Measurements from ENCODE around the gene MYBBP1A. TPM values are rescaled to one million over a fixed set of nuclear protein-coding genes. Genes with fewer than 3 reads are reported as not detected.

Gene MYBBP1A
- total and polyA plus RNA-seq, 2 of the 4 experiments (the other 2 are of a cell fraction), result 22.6 to 45.9 TPM

- Histone ChIP-seq H3K56ac (ENCODE audit: extremely low read depth, insufficient read depth, low read length) (no peak overlapping the region), H3K36me3 (ENCODE audit: control insufficient read depth, insufficient read depth, low read length) (no peaks in the 10 kb centered on the region), H4K8ac (ENCODE audit: low read depth in 2 of 2, low read length in 2 of 2) (no peak overlapping the region), H2AK9ac (replicated peaks; ENCODE audit: low read depth, low read length, poor library complexity) (no peak overlapping the region), H4K5ac (ENCODE audit: low read depth, low read length) (no peak overlapping the region), H3K9me1 (ENCODE audit: insufficient read depth, low read length) (no peaks in the 10 kb centered on the region), H3K27ac (ENCODE audit: insufficient read depth, low read length) (no peak overlapping the region), H3K9me3 (ENCODE audit: control insufficient read depth, insufficient read depth, low read length) (no peaks in the 10 kb centered on the region), H3K18ac (ENCODE audit: low read depth, low read length) (no peak overlapping the region), H3K27me3 (ENCODE audit: control insufficient read depth, insufficient read depth, low read length) (peaks cover 51% of the 10 kb centered on the region), H2AFZ (replicated peaks; ENCODE audit: low read length, poor library complexity) (no peak overlapping the region), H3K4me2 (ENCODE audit: low read depth, low read length) (no peak overlapping the region), H3K14ac (replicated peaks; ENCODE audit: low read depth, low read length) (no peak overlapping the region), H3K9ac (ENCODE audit: low read depth, low read length) (no peak overlapping the region), H3K4me3 (ENCODE audit: insufficient read depth, low read depth, low read length) (no peak overlapping the region), H3K4me1 (ENCODE audit: control insufficient read depth, insufficient read depth, low read length) (no peaks in the 10 kb centered on the region), H2BK5ac (ENCODE audit: low read depth, low read length, poor library complexity, severe bottlenecking) (no peak overlapping the region), H4K91ac (ENCODE audit: insufficient read depth, low read depth, low read length) (no peak overlapping the region), H3K79me1 (ENCODE audit: low read depth in 1 of 2, low read length in 2 of 2) (no peaks in the 10 kb centered on the region), H3K23ac (ENCODE audit: low read depth, low read length) (no peak overlapping the region), H2BK20ac (ENCODE audit: low read depth, low read length) (no peak overlapping the region), H2BK120ac (ENCODE audit: low read depth, low read length) (no peak overlapping the region), H2BK15ac (ENCODE audit: low read depth, low read length) (no peak overlapping the region), H3K4ac (ENCODE audit: low read depth, low read length) (no peak overlapping the region), H2AK5ac (ENCODE audit: low read depth, low read length) (no peak overlapping the region), H4K20me1 (ENCODE audit: insufficient read depth, low read length) (no peaks in the 10 kb centered on the region; the same call in none of the 2 replicates)
- WGBS, 2 experiments (ENCODE audit: extremely low coverage in 2 of 2, insufficient read length in 1 of 2), result no CpG with 5 or more reads among the region's 4 CpGs
- ChIA-PET CTCF (no interaction called here), POLR2A (ENCODE audit: unreplicated experiment) (no interaction called here)
- dilution Hi-C loops (cut with HindIII; ENCODE audit: low sequenced_read_pairs, unreplicated experiment) (no loop called here), in situ Hi-C loops (cut with MboI; ENCODE audit: low sequenced_read_pairs) (no loop called here), intact Hi-C loops (cut with micrococcal nuclease) (no loop called here)
- DNase-seq, result no peak
- no peak for ATAC-seq (ENCODE audit: low read depth)
- no TSS peak for BruUV-seq (replicated peaks)
- TF ChIP-seq, protein P1, sequence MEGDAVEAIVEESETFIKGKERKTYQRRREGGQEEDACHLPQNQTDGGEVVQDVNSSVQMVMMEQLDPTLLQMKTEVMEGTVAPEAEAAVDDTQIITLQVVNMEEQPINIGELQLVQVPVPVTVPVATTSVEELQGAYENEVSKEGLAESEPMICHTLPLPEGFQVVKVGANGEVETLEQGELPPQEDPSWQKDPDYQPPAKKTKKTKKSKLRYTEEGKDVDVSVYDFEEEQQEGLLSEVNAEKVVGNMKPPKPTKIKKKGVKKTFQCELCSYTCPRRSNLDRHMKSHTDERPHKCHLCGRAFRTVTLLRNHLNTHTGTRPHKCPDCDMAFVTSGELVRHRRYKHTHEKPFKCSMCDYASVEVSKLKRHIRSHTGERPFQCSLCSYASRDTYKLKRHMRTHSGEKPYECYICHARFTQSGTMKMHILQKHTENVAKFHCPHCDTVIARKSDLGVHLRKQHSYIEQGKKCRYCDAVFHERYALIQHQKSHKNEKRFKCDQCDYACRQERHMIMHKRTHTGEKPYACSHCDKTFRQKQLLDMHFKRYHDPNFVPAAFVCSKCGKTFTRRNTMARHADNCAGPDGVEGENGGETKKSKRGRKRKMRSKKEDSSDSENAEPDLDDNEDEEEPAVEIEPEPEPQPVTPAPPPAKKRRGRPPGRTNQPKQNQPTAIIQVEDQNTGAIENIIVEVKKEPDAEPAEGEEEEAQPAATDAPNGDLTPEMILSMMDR (conservative IDR thresholded peaks at IDR 0.05; ENCODE audit: low read depth, low read length), result no peak
- no peak for TF ChIP-seq FOS (IDR thresholded peaks at IDR 0.05; ENCODE audit: low read depth, low read length)
- TF ChIP-seq RCOR1 (IDR thresholded peaks at IDR 0.05; ENCODE audit: insufficient replicate concordance, low read length), result no peak
- no peak for TF ChIP-seq USF2 (IDR thresholded peaks at IDR 0.05; ENCODE audit: low read depth, low read length)
- TF ChIP-seq MAFK (IDR thresholded peaks at IDR 0.05; ENCODE audit: low read depth, low read length), result no peak
- no peak for TF ChIP-seq MAZ (IDR thresholded peaks at IDR 0.05; ENCODE audit: borderline replicate concordance, low read depth, low read length)
- no peak for TF ChIP-seq SMC3 (IDR thresholded peaks at IDR 0.05; ENCODE audit: low read depth, low read length)
- no peak for TF ChIP-seq CHD1 (IDR thresholded peaks at IDR 0.05; ENCODE audit: low read depth, low read length)
- TF ChIP-seq ELK1 (IDR thresholded peaks at IDR 0.05; ENCODE audit: borderline replicate concordance, low read depth, low read length), result no peak
- TF ChIP-seq CEBPB (IDR thresholded peaks at IDR 0.05; ENCODE audit: low read depth, low read length), result no peak
- TF ChIP-seq RAD21 (IDR thresholded peaks at IDR 0.05; ENCODE audit: low read length), result no peak
- no peak for TF ChIP-seq BHLHE40 (IDR thresholded peaks at IDR 0.05; ENCODE audit: low read depth, low read length)
- no peak for TF ChIP-seq RFX5 (IDR thresholded peaks at IDR 0.05; ENCODE audit: low read depth, low read length)
- no peak for TF ChIP-seq NFE2L2 (IDR thresholded peaks at IDR 0.05; ENCODE audit: low read depth, low read length)
- no peak for TF ChIP-seq MXI1 (IDR thresholded peaks at IDR 0.05; ENCODE audit: borderline replicate concordance, low read depth, low read length)
- no peak for TF ChIP-seq POLR2A (IDR thresholded peaks at IDR 0.05; ENCODE audit: low read depth, low read length)
Observed at GRCh38 chr17:4503283-4504025, 51.7 kb downstream of the MYBBP1A start.
